Measurements from ENCODE around the gene ARIH2. TPM values are rescaled to one million over a fixed set of nuclear protein-coding genes. Genes with fewer than 3 reads are reported as not detected.

Gene ARIH2
- total RNA-seq, 1 experiment from 2014 or later = 77.0 TPM

DNA sequence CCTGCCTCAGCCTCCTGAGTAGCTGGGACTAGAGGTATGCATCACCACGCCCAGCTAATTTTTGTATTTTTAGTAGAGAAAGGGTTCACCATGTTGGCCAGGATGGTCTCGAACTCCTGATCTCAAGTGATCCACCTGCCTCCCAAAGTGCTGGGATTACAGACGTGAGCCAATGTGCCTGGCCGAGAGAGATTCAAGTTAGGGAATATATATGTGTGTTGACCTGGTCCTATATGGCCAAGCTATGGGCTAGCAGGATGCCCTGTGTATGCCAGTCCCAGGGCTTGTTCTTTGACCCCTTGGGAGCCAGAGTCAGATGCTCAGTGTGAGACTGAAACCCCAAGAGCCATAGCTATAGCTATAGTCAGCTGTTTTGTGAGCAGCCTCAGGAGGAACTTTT lies 105.1 kb downstream of the ARIH2 start:
- Histone ChIP-seq H3K4me3 (ENCODE audit: low read depth in 2 of 2, low read length in 2 of 2) (no peak overlapping the region), H3K9me3 (ENCODE audit: control insufficient read depth, insufficient read depth, low read depth, low read length) (no peaks in the 10 kb centered on the region), H3K27ac (ENCODE audit: low read length) (no peak overlapping the region), H3K36me3 (ENCODE audit: control insufficient read depth, insufficient read depth, low read length) (peaks cover 9% of the 10 kb centered on the region), H3K27me3 (ENCODE audit: control insufficient read depth, insufficient read depth, low read length) (no peaks in the 10 kb centered on the region), H3K4me1 (ENCODE audit: control insufficient read depth, insufficient read depth, low read length) (peaks cover 34% of the 10 kb centered on the region)
- no peak for DNase-seq (ENCODE audit: low read depth, low spot score)
- no peak for ATAC-seq
- no TSS peak for BruUV-seq (replicated peaks)
- in situ Hi-C loops (cut with HindIII; ENCODE audit: low pct_unique_long_range_greater_than_20kb, low sequenced_read_pairs) (no loop called here), intact Hi-C loops (cut with micrococcal nuclease; ENCODE audit: unreplicated experiment) (no loop called here)
- TF ChIP-seq POLR2AphosphoS5 (IDR thresholded peaks at IDR 0.05; ENCODE audit: low read depth, low read length) (no peak), REST (IDR thresholded peaks at IDR 0.05; ENCODE audit: insufficient read depth in 1 of 2, low read depth in 2 of 2, low read length in 1 of 2) (no peak), SIN3A (IDR thresholded peaks at IDR 0.05; ENCODE audit: borderline replicate concordance, insufficient read depth, low read depth, low read length) (no peak), TCF7L2 (IDR thresholded peaks at IDR 0.05; ENCODE audit: low read depth, low read length) (no peak)
- TF ChIP-seq, protein P1, sequence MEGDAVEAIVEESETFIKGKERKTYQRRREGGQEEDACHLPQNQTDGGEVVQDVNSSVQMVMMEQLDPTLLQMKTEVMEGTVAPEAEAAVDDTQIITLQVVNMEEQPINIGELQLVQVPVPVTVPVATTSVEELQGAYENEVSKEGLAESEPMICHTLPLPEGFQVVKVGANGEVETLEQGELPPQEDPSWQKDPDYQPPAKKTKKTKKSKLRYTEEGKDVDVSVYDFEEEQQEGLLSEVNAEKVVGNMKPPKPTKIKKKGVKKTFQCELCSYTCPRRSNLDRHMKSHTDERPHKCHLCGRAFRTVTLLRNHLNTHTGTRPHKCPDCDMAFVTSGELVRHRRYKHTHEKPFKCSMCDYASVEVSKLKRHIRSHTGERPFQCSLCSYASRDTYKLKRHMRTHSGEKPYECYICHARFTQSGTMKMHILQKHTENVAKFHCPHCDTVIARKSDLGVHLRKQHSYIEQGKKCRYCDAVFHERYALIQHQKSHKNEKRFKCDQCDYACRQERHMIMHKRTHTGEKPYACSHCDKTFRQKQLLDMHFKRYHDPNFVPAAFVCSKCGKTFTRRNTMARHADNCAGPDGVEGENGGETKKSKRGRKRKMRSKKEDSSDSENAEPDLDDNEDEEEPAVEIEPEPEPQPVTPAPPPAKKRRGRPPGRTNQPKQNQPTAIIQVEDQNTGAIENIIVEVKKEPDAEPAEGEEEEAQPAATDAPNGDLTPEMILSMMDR (IDR thresholded peaks at IDR 0.05) = no peak
- ChIA-PET POLR2A (interaction anchor here (0.6 to 1.2 kb wide), 2 partner anchors 17 to 258 kb away, joined by 3 to 9 read pairs; partner anchors contain the start of gene WDR6), CTCF (no interaction called here)

DNA sequence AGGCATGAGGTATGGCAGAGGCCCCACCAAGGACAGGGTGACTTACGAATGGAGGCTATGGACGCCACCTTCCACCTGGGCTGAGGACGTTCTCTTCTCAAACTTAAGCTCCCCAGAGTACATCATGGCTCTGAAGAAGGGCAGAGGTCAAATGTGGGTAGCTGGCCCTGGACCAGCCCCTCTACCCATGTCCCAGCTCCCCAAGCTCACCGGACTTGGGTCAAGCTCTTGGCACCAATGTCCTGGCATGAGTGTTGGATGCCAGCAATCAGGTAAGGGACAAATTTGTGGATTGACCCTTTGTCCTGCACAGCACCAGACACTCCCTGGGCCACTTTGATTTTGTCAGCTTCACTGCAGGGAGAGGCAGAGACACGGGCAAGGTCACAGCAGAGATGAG lies 105.8 kb downstream of the ARIH2 start:
- ChIA-PET POLR2A (no interaction called here), CTCF (no interaction called here)
- in situ Hi-C loops (cut with HindIII; ENCODE audit: low pct_unique_long_range_greater_than_20kb, low sequenced_read_pairs) = no loop called here
- peaks cover 34% of the 10 kb centered on the region for H3K4me1 ChIP-seq (ENCODE audit: control insufficient read depth, insufficient read depth, low read length)
- no peak overlapping the region for H3K27ac ChIP-seq (ENCODE audit: low read length)
- TF ChIP-seq TCF7L2 (IDR thresholded peaks at IDR 0.05; ENCODE audit: low read depth, low read length) = no peak
- TF ChIP-seq, protein P1 (IDR thresholded peaks at IDR 0.05) = no peak
- H3K4me3 ChIP-seq (ENCODE audit: low read depth in 2 of 2, low read length in 2 of 2) = no peak overlapping the region
- H3K36me3 ChIP-seq (ENCODE audit: control insufficient read depth, insufficient read depth, low read length) = peaks cover 12% of the 10 kb centered on the region
- BruUV-seq (replicated peaks) = no TSS peak
- ATAC-seq = no peak
- DNase-seq (ENCODE audit: low read depth, low spot score) = no peak
- no peaks in the 10 kb centered on the region for H3K9me3 ChIP-seq (ENCODE audit: control insufficient read depth, insufficient read depth, low read depth, low read length)
- intact Hi-C loops (cut with micrococcal nuclease; ENCODE audit: unreplicated experiment) = no loop called here
- no peaks in the 10 kb centered on the region for H3K27me3 ChIP-seq (ENCODE audit: control insufficient read depth, insufficient read depth, low read length)
